Endothelial cell of umbilical vein (primary cell): ENCODE measurements around the gene ORAI3.

Source experiments
- EZH2 ChIP-seq: IDR thresholded peaks from 2 replicates; pipeline ENCODE4 v1.6.1; 2012; ENCODE audit warnings: borderline replicate concordance, low read depth, mild to moderate bottlenecking, moderate library complexity, low read length, inconsistent platforms; ENCODE audit not compliant: severe bottlenecking
- FOS ChIP-seq: IDR thresholded peaks from 2 replicates; pipeline ENCODE4 v1.6.1; 2011; ENCODE audit warnings: mild to moderate bottlenecking, low read length, moderate library complexity, borderline replicate concordance; ENCODE audit not compliant: insufficient read depth
- JUN ChIP-seq: IDR thresholded peaks from 2 replicates; pipeline ENCODE4 v1.6.1; 2011; ENCODE audit warnings: borderline replicate concordance, low read depth; ENCODE audit not compliant: insufficient read length, insufficient read depth
- MYC ChIP-seq: IDR thresholded peaks from one replicate; pipeline ENCODE4 v1.6.1; 2011; ENCODE audit warnings: mild to moderate bottlenecking, low read depth, low read length
- POLR2A ChIP-seq: IDR thresholded peaks from 2 replicates; pipeline ENCODE4 v1.6.1; 2012; ENCODE audit warnings: low read depth, mild to moderate bottlenecking, control low read depth, low read length
- POLR2AphosphoS5 ChIP-seq: IDR thresholded peaks from 2 replicates; pipeline ENCODE4 v1.6.1; 2012; ENCODE audit warnings: low read depth, mild to moderate bottlenecking, control low read depth, low read length, moderate library complexity; ENCODE audit not compliant: insufficient read depth
- TF ChIP-seq, protein P1 (sequence below), 2 donors: IDR thresholded peaks; 1 replicate in 1 of 2; 2 replicates in 1 of 2; pipeline ENCODE4 v1.5.1; 2011; ENCODE audit warnings: low read length in 2 of 2, mild to moderate bottlenecking in 2 of 2, moderate library complexity in 2 of 2, control low read depth in 1 of 2, inconsistent platforms in 1 of 2, low read depth in 1 of 2; ENCODE audit not compliant: insufficient read depth in 1 of 2; ENCODE audit errors: extremely low read depth in 1 of 2
- TF ChIP-seq, protein P2 (sequence below): IDR thresholded peaks from 2 replicates; pipeline ENCODE4 v1.6.1; 2011; ENCODE audit not compliant: insufficient read depth, insufficient read length

DNA sequence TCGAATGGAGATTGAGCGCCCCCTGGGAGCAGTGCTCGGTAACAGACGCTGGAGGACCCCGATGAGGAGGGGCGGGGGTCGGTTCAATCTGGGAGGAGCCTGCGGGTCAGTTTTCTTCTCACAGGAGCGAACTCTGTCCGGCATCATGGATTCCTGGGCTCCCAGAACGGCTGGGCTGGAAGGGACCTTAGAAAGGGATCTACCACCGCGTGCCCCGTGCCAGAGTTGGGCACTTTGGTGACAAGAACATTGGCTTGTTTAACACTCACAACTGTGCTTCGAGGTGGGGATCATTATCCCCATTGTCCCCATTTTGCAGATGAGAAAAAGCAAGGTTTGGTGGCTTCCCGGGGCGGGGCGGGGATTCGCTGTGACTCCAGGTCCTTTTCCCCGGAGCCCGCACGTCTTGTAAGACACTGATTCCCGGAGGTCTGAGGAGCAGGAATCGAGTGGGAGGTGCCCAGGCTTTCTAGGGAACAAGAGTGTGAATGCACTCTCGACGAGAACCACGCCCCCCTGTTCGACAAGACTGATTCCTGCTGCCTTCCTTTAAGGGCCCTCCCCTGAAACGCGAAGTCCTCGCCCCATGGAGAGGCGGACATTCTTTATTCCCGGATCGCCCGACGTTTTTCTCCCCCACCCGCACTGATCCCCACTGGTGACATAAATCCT is 27.0 kb upstream of the ORAI3 start:
- TF ChIP-seq, protein P1, sequence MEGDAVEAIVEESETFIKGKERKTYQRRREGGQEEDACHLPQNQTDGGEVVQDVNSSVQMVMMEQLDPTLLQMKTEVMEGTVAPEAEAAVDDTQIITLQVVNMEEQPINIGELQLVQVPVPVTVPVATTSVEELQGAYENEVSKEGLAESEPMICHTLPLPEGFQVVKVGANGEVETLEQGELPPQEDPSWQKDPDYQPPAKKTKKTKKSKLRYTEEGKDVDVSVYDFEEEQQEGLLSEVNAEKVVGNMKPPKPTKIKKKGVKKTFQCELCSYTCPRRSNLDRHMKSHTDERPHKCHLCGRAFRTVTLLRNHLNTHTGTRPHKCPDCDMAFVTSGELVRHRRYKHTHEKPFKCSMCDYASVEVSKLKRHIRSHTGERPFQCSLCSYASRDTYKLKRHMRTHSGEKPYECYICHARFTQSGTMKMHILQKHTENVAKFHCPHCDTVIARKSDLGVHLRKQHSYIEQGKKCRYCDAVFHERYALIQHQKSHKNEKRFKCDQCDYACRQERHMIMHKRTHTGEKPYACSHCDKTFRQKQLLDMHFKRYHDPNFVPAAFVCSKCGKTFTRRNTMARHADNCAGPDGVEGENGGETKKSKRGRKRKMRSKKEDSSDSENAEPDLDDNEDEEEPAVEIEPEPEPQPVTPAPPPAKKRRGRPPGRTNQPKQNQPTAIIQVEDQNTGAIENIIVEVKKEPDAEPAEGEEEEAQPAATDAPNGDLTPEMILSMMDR (IDR thresholded peaks at IDR 0.05; ENCODE audit: extremely low read depth in 1 of 2, insufficient read depth in 1 of 2, low read depth in 1 of 2, low read length in 2 of 2): peak; percentile 92 to 93
- TF ChIP-seq EZH2 (no peak), POLR2AphosphoS5 (peak; percentile 21), POLR2A (peak; percentile 71), MYC (no peak), FOS (no peak), JUN (no peak)
- TF ChIP-seq, protein P2, sequence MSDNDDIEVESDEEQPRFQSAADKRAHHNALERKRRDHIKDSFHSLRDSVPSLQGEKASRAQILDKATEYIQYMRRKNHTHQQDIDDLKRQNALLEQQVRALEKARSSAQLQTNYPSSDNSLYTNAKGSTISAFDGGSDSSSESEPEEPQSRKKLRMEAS: no peak
